ENCODE measurements around the gene AKAP11.

AKAP11 gene

GRCh38 chr13:42272804-42273175, 838 bp downstream of the AKAP11 start:
- no peak for DNase-seq

GRCh38 chr13:42274386-42275097, 2.6 kb downstream of the AKAP11 start:
- DNase-seq, result no peak

- no peak for DNase-seq
Measured at GRCh38 chr13:42275098-42275471, 3.1 kb downstream of the AKAP11 start.

GRCh38 chr13:42275506-42275905, 3.6 kb downstream of the AKAP11 start:
- DNase-seq, result no peak

GRCh38 chr13:42276683-42277082, 4.7 kb downstream of the AKAP11 start:
- no peak for DNase-seq

GRCh38 chr13:42277618-42278276, 5.8 kb downstream of the AKAP11 start:
- no peak for DNase-seq

GRCh38 chr13:42279080-42279479, 7.1 kb downstream of the AKAP11 start:
- peak in 1 of 5 donors; percentile 50 for DNase-seq

GRCh38 chr13:42279986-42280385, 8.0 kb downstream of the AKAP11 start:
- DNase-seq, result no peak

GRCh38 chr13:42280537-42280936, 8.6 kb downstream of the AKAP11 start:
- DNase-seq, result no peak

- no peak for DNase-seq
Measured at GRCh38 chr13:42283574-42283973, 11.6 kb downstream of the AKAP11 start.

- no peak for DNase-seq
Measured at GRCh38 chr13:42284068-42284467, 12.1 kb downstream of the AKAP11 start.

GRCh38 chr13:42298392-42298791, 26.4 kb downstream of the AKAP11 start:
- no peak for DNase-seq

GRCh38 chr13:42305503-42305902, 33.6 kb downstream of the AKAP11 start:
- DNase-seq, result no peak

- DNase-seq, result no peak
Measured at GRCh38 chr13:42307461-42307860, 35.5 kb downstream of the AKAP11 start.

- no peak for DNase-seq
Measured at GRCh38 chr13:42312817-42313431, 41.0 kb downstream of the AKAP11 start.

GRCh38 chr13:42318570-42318969, 46.6 kb downstream of the AKAP11 start:
- no peak for DNase-seq

GRCh38 chr13:42320375-42320787, 48.4 kb downstream of the AKAP11 start:
- no peak for DNase-seq

- DNase-seq, result no peak
Measured at GRCh38 chr13:42322806-42323205, 50.9 kb downstream of the AKAP11 start.

- no peak for DNase-seq
Measured at GRCh38 chr13:42324704-42325103, 52.8 kb downstream of the AKAP11 start.

- DNase-seq, result no peak
Measured at GRCh38 chr13:42327725-42328124, 55.8 kb downstream of the AKAP11 start.

- DNase-seq, result peak in 1 of 5 donors; percentile 39
Measured at GRCh38 chr13:42328672-42329071, 56.7 kb downstream of the AKAP11 start.

GRCh38 chr13:42329239-42329638, 57.3 kb downstream of the AKAP11 start:
- DNase-seq, result no peak

- no peak for DNase-seq
Measured at GRCh38 chr13:42331009-42331408, 59.1 kb downstream of the AKAP11 start.

Data from T-helper 1 cell (primary cell).